Fibroblast of pulmonary artery (primary cell): ENCODE results near the gene DNLZ.
A peak's percentile ranks its signal among the peaks of the same experiment; 100 is the strongest.
"Not testable (repeated sequence)": the region's sequence is repeated elsewhere in the genome, so short reads cannot be mapped to it uniquely, and the experiment has no call there.

Experiments used
- DNase-seq: peaks from one replicate; pipeline ENCODE4 v3.0.0-alpha.2; 2010; ENCODE audit warnings: low read depth
- H3K4me3 ChIP-seq: replicated peaks from 2 replicates; pipeline ENCODE4 v1.5.1; 2011; ENCODE audit warnings: low read depth, mild to moderate bottlenecking, control low read depth, low read length, moderate library complexity
- CTCF ChIP-seq: IDR thresholded peaks from 2 replicates; pipeline ENCODE4 v1.5.1; 2011; ENCODE audit warnings: mild to moderate bottlenecking, control low read depth, low read length, inconsistent platforms; ENCODE audit errors: missing control alignments

Gene DNLZ

GRCh38 chr9:136326061-136326760 is 37.3 kb downstream of the DNLZ start:
- H3K4me3 ChIP-seq = no peak overlapping the region
- peak; percentile 28 for DNase-seq
- TF ChIP-seq CTCF = no peak

- no peak for DNase-seq
- no peak for TF ChIP-seq CTCF
- no peak overlapping the region for H3K4me3 ChIP-seq
These were observed 38.2 kb downstream of the DNLZ start for GRCh38 chr9:136325358-136325757.

- DNase-seq = no peak
- TF ChIP-seq CTCF = no peak
- no peak overlapping the region for H3K4me3 ChIP-seq
These were observed 38.8 kb downstream of the DNLZ start for GRCh38 chr9:136324501-136325300.

GRCh38 chr9:136323371-136323789 is 40.2 kb downstream of the DNLZ start:
- no peak overlapping the region for H3K4me3 ChIP-seq
- no peak for TF ChIP-seq CTCF
- DNase-seq = no peak

- H3K4me3 ChIP-seq = no peak overlapping the region
- TF ChIP-seq CTCF = no peak
- no peak for DNase-seq
These were observed 40.7 kb downstream of the DNLZ start for GRCh38 chr9:136322756-136323330.

- no peak for DNase-seq
- no peak overlapping the region for H3K4me3 ChIP-seq
- TF ChIP-seq CTCF = no peak
These were observed 42.0 kb downstream of the DNLZ start for GRCh38 chr9:136321561-136321960.

GRCh38 chr9:136320972-136321371 is 42.6 kb downstream of the DNLZ start:
- not testable (repeated sequence) for H3K4me3 ChIP-seq, DNase-seq

- not testable (repeated sequence) for DNase-seq, H3K4me3 ChIP-seq
These were observed 43.6 kb downstream of the DNLZ start for GRCh38 chr9:136319955-136320354.

- not testable (repeated sequence) for H3K4me3 ChIP-seq, DNase-seq
These were observed 44.3 kb downstream of the DNLZ start for GRCh38 chr9:136319244-136319643.
